Myometrial cell (primary cell): ENCODE results near the gene FAM32A. TPM values are rescaled to one million over a fixed set of nuclear protein-coding genes. Genes with fewer than 3 reads are reported as not detected.

ENCODE experiments used
- total RNA-seq: library from RNA; depleted of rRNA; stranded (reverse); fragments of >200 nt; gene quantifications from 2 replicates; pipeline ENCODE4 v1.2.3, GENCODE V29; 2015

The FAM32A gene
- 103 and 112 TPM in 2 replicates for total RNA-seq

GRCh38 chr19:16185123-16185767 lies at the start of gene FAM32A:
Gene FAM32A (plus strand): TSS chr19:16185410. CDS start chr19:16185443, 33 bp downstream.

GRCh38 chr19:16143399-16144215 lies 41.6 kb upstream of the FAM32A start, which contains the start of gene HSH2D:
Gene HSH2D (plus strand): TSS chr19:16143685. CDS start chr19:16148751, 5,066 bp downstream.

GRCh38 chr19:16197622-16198369 lies 12.6 kb downstream of the FAM32A start, which contains the start of gene AP1M1:
Gene AP1M1 (plus strand): TSS chr19:16197911. CDS start chr19:16198027, 116 bp downstream.

Other genes with a start within 250 kb of the FAM32A start
- gene OR10H4, start 236.4 kb upstream of the FAM32A start, total RNA-seq, result not detected in 2 replicates
- gene TPM4, start 108.9 kb upstream of the FAM32A start, total RNA-seq, result 1,086 and 1,287 TPM in 2 replicates
- gene RAB8A, start 73.5 kb upstream of the FAM32A start, total RNA-seq, result 55.6 and 62.0 TPM in 2 replicates
- not detected in 2 replicates for gene HSH2D, start 41.7 kb upstream of the FAM32A start, total RNA-seq
- not detected in 2 replicates for gene CIB3, start 11.9 kb upstream of the FAM32A start, total RNA-seq
- 180 and 189 TPM in 2 replicates for gene AP1M1, start 12.5 kb downstream of the FAM32A start, total RNA-seq
- gene KLF2, start 139.4 kb downstream of the FAM32A start, total RNA-seq, result 0.58 and 1.9 TPM in 2 replicates